RKO (cell line): ENCODE data around the gene NIPSNAP3A.

Experiments
- DNase-seq: peaks from one replicate; pipeline ENCODE4 v3.0.0-alpha.2; 2016; ENCODE audit warnings: low spot score

Gene NIPSNAP3A

DNA sequence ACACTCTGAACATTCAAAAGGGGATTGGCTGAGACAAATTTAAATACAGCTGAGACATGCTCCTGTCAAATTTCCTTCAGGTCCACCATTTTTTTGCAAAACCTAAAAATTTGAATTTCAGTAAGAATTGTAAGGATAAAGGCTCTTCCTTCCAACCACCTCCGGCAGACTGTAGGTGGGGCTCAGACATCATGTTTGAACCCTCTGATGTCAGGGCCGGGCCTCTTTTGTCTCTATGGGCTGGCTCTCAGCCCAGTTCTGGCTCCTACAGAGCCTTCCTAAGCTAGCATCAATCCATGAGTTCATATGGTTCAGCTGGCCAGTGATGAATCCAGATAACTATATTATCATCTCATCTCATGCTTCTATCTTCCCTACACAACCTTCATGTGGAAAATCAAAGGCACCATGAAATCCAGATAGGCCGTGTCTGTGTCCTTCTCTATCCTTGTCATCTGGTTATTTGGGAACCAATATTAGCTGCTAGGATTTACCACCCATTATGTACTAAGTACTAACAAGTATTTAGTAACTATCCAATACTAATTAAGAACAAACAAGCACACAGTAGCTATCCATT, 60.6 kb downstream of the NIPSNAP3A start:
- peak; percentile 16 for DNase-seq
